K562 (cell line): ENCODE measurements around the gene PRR7. TPM values are rescaled to one million over a fixed set of nuclear protein-coding genes. Genes with fewer than 3 reads are reported as not detected.

Source experiments
- ATAC-seq: fragments of 200-7000 bp; cut with Tn5 transposase; 3 replicates; pipeline ENCODE4 v1.9.1; 2020; ENCODE audit warnings: moderate library complexity
- BruUV-seq: library from RNA; stranded (reverse); fragments of 400-500 nt; replicated peaks from 2 replicates; lab custom pipeline; 2021; lab: Mats Ljungman, UMichigan
- CTCF ChIA-PET: fragments of 300-600 bp; formaldehyde crosslinking; extraction: SDS; loops from one replicate; lab custom pipeline; 2021; ENCODE audit warnings: low intra/inter-chr PET ratio; lab: Yijun Ruan, JAX
- POLR2A ChIA-PET: fragments of 300-600, 350-650 bp; sonication (Branson Sonifier 250); formaldehyde crosslinking; extraction: SDS; loops from one replicate; lab custom pipeline; 2021; ENCODE audit warnings: antibody characterized with exemption, inconsistent platforms; lab: Yijun Ruan, JAX
- DNase-seq, 4 experiments: peaks; one replicate each; pipeline versions ENCODE4 v3.0.0 to v3.0.0-alpha.2; 2011 to 2018; ENCODE audit warnings: low spot score in 3 of 4, mixed read lengths in 3 of 4; ENCODE audit errors: extremely low read depth in 1 of 4
- FAIRE-seq: peaks from 2 replicates; lab custom pipeline; 2011; peaks lifted over from hg19 to GRCh38; lab: Jason Lieb, UNC
- H2AFZ ChIP-seq: 2 replicates; pipeline ENCODE4 v1.6.0; 2011; ENCODE audit warnings: low read depth, low read length, control low read depth, inconsistent platforms
- H3K27ac ChIP-seq: fragments of 200-600 bp; 3 replicates; pipeline ENCODE4 v1.8.0; 2011; ENCODE audit warnings: low read depth, mild to moderate bottlenecking, control low read depth, inconsistent platforms, low read length, moderate library complexity, mixed read lengths; ENCODE audit errors: extremely low read depth
- H3K27me3 ChIP-seq, 2 experiments: fragments of 300-600 bp in 1 of 2; 2 replicates in 1 of 2; 3 replicates in 1 of 2; pipeline versions ENCODE4 v1.6.0 to v1.8.0; 2011; ENCODE audit warnings: inconsistent platforms in 2 of 2, low read length in 2 of 2, mild to moderate bottlenecking in 1 of 2, mixed read lengths in 1 of 2, moderate library complexity in 1 of 2; ENCODE audit not compliant: control insufficient read depth in 2 of 2, insufficient read depth in 2 of 2
- H3K36me3 ChIP-seq: fragments of 300-600 bp; 3 replicates; pipeline ENCODE4 v1.8.0; 2011; ENCODE audit warnings: mild to moderate bottlenecking, low read length, inconsistent platforms; ENCODE audit not compliant: control insufficient read depth, insufficient read depth
- H3K4me1 ChIP-seq, 2 experiments: fragments of 200-600 bp in 1 of 2; replicated peaks in 1 of 2; 2 replicates in 1 of 2; 3 replicates in 1 of 2; pipeline versions ENCODE4 v1.5.1 to v1.8.0; 2011; ENCODE audit warnings: inconsistent platforms in 2 of 2, low read length in 2 of 2, mild to moderate bottlenecking in 1 of 2, mixed read lengths in 1 of 2, moderate library complexity in 1 of 2; ENCODE audit not compliant: control insufficient read depth in 2 of 2, insufficient read depth in 2 of 2
- H3K4me2 ChIP-seq: 2 replicates; pipeline ENCODE4 v1.6.1; 2011; ENCODE audit warnings: low read length, control low read depth, inconsistent platforms, mixed read lengths; ENCODE audit not compliant: insufficient read depth
- H3K4me3 ChIP-seq: fragments of 200-600 bp; sonication (generic), shearing (Covaris generic); 2 replicates; pipeline ENCODE4 v1.5.1; 2016; ENCODE audit warnings: control low read depth, inconsistent platforms
- H3K79me2 ChIP-seq: fragments of 200-600 bp; 3 replicates; pipeline ENCODE4 v1.8.0; 2011; ENCODE audit warnings: low read length, inconsistent platforms; ENCODE audit not compliant: control insufficient read depth, insufficient read depth
- H3K9ac ChIP-seq, 2 experiments: 2 replicates each; pipeline versions ENCODE4 v1.6.0 to v1.6.1; 2011; ENCODE audit warnings: low read depth in 2 of 2, low read length in 2 of 2, control low read depth in 1 of 2, inconsistent platforms in 1 of 2, mild to moderate bottlenecking in 1 of 2, mixed read lengths in 1 of 2; ENCODE audit not compliant: insufficient read depth in 1 of 2
- H3K9me1 ChIP-seq: one replicate; pipeline ENCODE4 v1.6.0; 2011; ENCODE audit warnings: inconsistent platforms, mild to moderate bottlenecking, low read length, moderate library complexity; ENCODE audit not compliant: control insufficient read depth, insufficient read depth
- H3K9me3 ChIP-seq: replicated peaks from 2 replicates; pipeline ENCODE4 v1.5.1; 2011; ENCODE audit warnings: low read depth, low read length, inconsistent platforms; ENCODE audit not compliant: control insufficient read depth, insufficient read depth
- H4K20me1 ChIP-seq: replicated peaks from 2 replicates; pipeline ENCODE4 v1.6.1; 2011; ENCODE audit warnings: low read length, inconsistent platforms, mixed read lengths; ENCODE audit not compliant: control insufficient read depth, insufficient read depth
- ARID2 ChIP-seq: fragments of 450-650 bp; IDR thresholded peaks from 2 replicates; pipeline ENCODE4 v1.6.1; 2017; ENCODE audit warnings: antibody characterized with exemption, mild to moderate bottlenecking
- CBX5 ChIP-seq: IDR thresholded peaks from 2 replicates; pipeline ENCODE4 v1.6.1; 2014; ENCODE audit warnings: low read depth, borderline replicate concordance
- HMGN3 ChIP-seq: IDR thresholded peaks from 2 replicates; pipeline ENCODE4 v1.6.1; 2011; ENCODE audit warnings: borderline replicate concordance, low read depth, mild to moderate bottlenecking, mixed read lengths, low read length; ENCODE audit not compliant: insufficient read length; ENCODE audit errors: extremely low read depth
- MYNN ChIP-seq, 2 experiments: sonication (generic); formaldehyde crosslinking in 1 of 2; IDR thresholded peaks; 2 replicates each; pipeline versions ENCODE4 v1.5.0 to v1.6.1; 2016 to 2020; ENCODE audit warnings: antibody characterized with exemption in 1 of 2, missing genetic modification reagents in 1 of 2
- NONO ChIP-seq, 2 experiments: fragments of 200-400 bp in 1 of 2; fragments of 450-650 bp in 1 of 2; formaldehyde crosslinking in 1 of 2; IDR thresholded peaks; 2 replicates each; pipeline ENCODE4 v1.6.1; 2017; ENCODE audit warnings: low read depth in 2 of 2, mild to moderate bottlenecking in 2 of 2, moderate library complexity in 2 of 2, low read length in 1 of 2
- POLR2A ChIP-seq: fragments of 450-650 bp; conservative IDR thresholded peaks from 2 replicates; pipeline ENCODE4 v1.6.1; 2016
- POLR2AphosphoS2 ChIP-seq: IDR thresholded peaks from 2 replicates; pipeline ENCODE4 v1.6.1; 2012; ENCODE audit warnings: low read length, improper control_type of control experiment
- POLR2B ChIP-seq: fragments of 450-650 bp; IDR thresholded peaks from 2 replicates; pipeline ENCODE4 v1.6.1; 2018; ENCODE audit warnings: low read depth; ENCODE audit not compliant: partially characterized antibody
- POLR2G ChIP-seq: fragments of 200-400 bp; formaldehyde crosslinking; IDR thresholded peaks from 2 replicates; pipeline ENCODE4 v1.6.1; 2017; ENCODE audit warnings: low read depth, mild to moderate bottlenecking, antibody characterized with exemption, low read length, moderate library complexity
- RBFOX2 ChIP-seq: fragments of 200-400 bp; formaldehyde crosslinking; IDR thresholded peaks from 2 replicates; pipeline ENCODE4 v1.6.1; 2017; ENCODE audit warnings: low read depth, mild to moderate bottlenecking, low read length, moderate library complexity
- SUPT5H ChIP-seq: fragments of 450-650 bp; IDR thresholded peaks from 2 replicates; pipeline ENCODE4 v1.6.1; 2016
- ZSCAN29 ChIP-seq: fragments of 450-650 bp; IDR thresholded peaks from 2 replicates; pipeline ENCODE4 v1.6.1; 2017
- WGBS: fragments of 100-300 bp; shearing (Covaris generic); methylation state at CpG from one replicate; pipeline ENCODE4 v1.1.6; 2016; ENCODE audit warnings: low coverage, mixed read lengths; ENCODE audit not compliant: insufficient coverage; ENCODE audit errors: missing lambda C conversion rate; 5-methylcytosine and 5-hydroxymethylcytosine counted together
- in situ Hi-C: fragments of 300-500 bp; cut with MboI; formaldehyde crosslinking; loops from 4 replicates; pipeline ENCODE4 v1.15.0; 2018; ENCODE audit warnings: inconsistent platforms, mixed read lengths
- intact Hi-C: fragments of 100-400 bp; cut with micrococcal nuclease; formaldehyde crosslinking; loops from 2 replicates; pipeline ENCODE4 v1.14.2; 2022
- polyA plus RNA-seq, 8 experiments: library from polyadenylated mRNA; depleted of rRNA in 4 of 8; stranded (reverse) in 5 of 8; unstranded in 3 of 8; fragments of >200 nt; fragmentation: Nextera tagmentation in 2 of 8; fragmentation: Illumina TruSeq in 1 of 8; extraction: Ambion mirVana in 2 of 8; extraction: Trizol in 1 of 8; gene quantifications; 2 replicates each; pipeline versions ENCODE4 v1.2.1 to v1.2.3, GENCODE V29; 2011 to 2014; ENCODE audit warnings: inconsistent platforms in 1 of 8, missing spikeins in 1 of 8
- total RNA-seq, 7 experiments: library from RNA; depleted of rRNA in 6 of 7; stranded (reverse); fragments of >200 nt in 6 of 7; fragmentation: Illumina TruSeq in 2 of 7; extraction: Trizol in 2 of 7; gene quantifications; 2 replicates each; pipeline versions ENCODE4 v1.2.1 to v1.2.3, GENCODE V29; 2011 to 2021; ENCODE audit warnings: low replicate concordance in 1 of 7

PRR7 gene
- total and polyA plus RNA-seq, 9 of the 15 experiments (the other 6 are each of a cell fraction or from before 2014, with no cell fraction given): 0.80 to 11.3 (median 10.4) TPM; not detected in 4

DNA sequence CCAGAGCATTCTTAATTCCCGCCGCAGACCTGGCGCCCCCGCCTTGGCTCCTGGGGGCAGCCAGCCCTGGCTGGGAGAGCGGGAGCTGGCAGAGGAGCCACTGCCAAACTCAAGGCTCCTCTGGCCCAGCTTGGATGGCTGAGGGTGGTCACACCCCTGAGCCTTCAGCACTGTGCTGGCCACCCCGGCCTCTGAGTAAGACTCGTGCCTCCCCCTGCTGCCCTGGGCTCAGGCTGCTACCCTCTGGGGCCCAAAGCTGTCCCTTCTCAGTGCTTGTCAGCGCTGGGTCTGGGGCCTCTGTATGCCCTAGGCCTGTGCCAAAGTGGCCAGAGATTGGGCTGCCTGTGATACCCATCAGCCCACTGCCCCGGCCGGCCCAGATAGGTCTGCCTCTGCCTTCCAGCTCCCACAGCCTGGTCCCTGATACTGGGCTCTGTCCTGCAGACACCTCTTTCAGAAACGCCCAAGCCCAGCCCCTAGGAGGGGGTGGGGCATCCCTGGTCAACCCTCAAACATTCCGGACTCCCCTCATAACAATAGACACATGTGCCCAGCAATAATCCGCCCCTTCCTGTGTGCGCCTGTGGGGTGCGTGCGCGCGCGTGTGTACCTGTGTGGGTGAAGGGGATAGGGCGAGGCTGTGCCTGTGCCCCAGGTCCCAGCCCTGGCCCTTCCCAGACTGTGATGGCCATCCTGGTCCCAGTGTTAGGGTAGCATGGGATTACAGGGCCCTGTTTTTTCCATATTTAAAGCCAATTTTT is 4.4 kb upstream of the PRR7 start:
- H3K4me3 ChIP-seq: no peak overlapping the region
- H3K9me3 ChIP-seq: no peaks in the 10 kb centered on the region
- peaks cover 3% of the 10 kb centered on the region for H3K9me1 ChIP-seq
- H3K36me3 ChIP-seq: peaks cover 57% of the 10 kb centered on the region; the same call in 2 of the 3 replicates
- CTCF ChIA-PET: no interaction called here
- no peak for ATAC-seq
- H3K4me1 ChIP-seq: peaks cover 19 to 54% of the 10 kb centered on the region in 2 experiments
- no peak for FAIRE-seq
- in situ Hi-C loops: no loop called here
- peak overlapping the region in 1 of 2 experiments; percentile 51; a peak in 1 of 4 replicates for H3K9ac ChIP-seq
- TF ChIP-seq ZSCAN29 (no peak), POLR2B (peak; percentile 13), POLR2G (peak; percentile 71), SUPT5H (peak; percentile 25; the same call in 1 of the 2 replicates), CBX5 (no peak), RBFOX2 (peak; percentile 56), POLR2A (0 out of 2 replicates have a peak, but pooled peaks have one; percentile 29), HMGN3 (peak; percentile 19), ARID2 (no peak), POLR2AphosphoS2 (0 out of 2 replicates have a peak, but pooled peaks have one; percentile 28), NONO (IDR thresholded peaks at IDR 0.05; ENCODE audit: low read depth in 2 of 2, low read length in 1 of 2) (no peak), MYNN (IDR thresholded peaks at IDR 0.05) (peak; percentile 16; the same call in 1 of the 2 replicates), MYNN (CRISPR knock-in tag; IDR thresholded peaks at IDR 0.05) (no peak)
- DNase-seq: no peak
- intact Hi-C loops: no loop called here
- POLR2A ChIA-PET: interaction anchor here (0.6 to 11.8 kb wide), 4 partner anchors 10 to 79 kb away, joined by 3 to 210 read pairs (median 4); partner anchors contain the start of gene GRK6
- no TSS peak for BruUV-seq
- no peak overlapping the region for H2AFZ ChIP-seq
- WGBS: 84% methylated on average over 14 of the region's 20 CpGs
- no peak overlapping the region for H3K4me2 ChIP-seq
- no peaks in the 10 kb centered on the region for H3K27me3 ChIP-seq
- H4K20me1 ChIP-seq: peaks cover 29% of the 10 kb centered on the region; the same call in 1 of the 2 replicates
- H3K79me2 ChIP-seq: no peaks in the 10 kb centered on the region
- H3K27ac ChIP-seq: no peak overlapping the region
